Measurements from ENCODE around the gene LCE1D. TPM values are rescaled to one million over a fixed set of nuclear protein-coding genes. Genes with fewer than 3 reads are reported as not detected.
A peak's percentile ranks its signal among the peaks of the same experiment; 100 is the strongest.

The LCE1D gene, protein sequence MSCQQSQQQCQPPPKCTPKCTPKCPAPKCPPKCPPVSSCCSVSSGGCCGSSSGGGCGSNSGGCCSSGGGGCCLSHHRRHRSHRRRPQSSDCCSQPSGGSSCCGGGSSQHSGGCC
- total RNA-seq, result not detected

DNA sequence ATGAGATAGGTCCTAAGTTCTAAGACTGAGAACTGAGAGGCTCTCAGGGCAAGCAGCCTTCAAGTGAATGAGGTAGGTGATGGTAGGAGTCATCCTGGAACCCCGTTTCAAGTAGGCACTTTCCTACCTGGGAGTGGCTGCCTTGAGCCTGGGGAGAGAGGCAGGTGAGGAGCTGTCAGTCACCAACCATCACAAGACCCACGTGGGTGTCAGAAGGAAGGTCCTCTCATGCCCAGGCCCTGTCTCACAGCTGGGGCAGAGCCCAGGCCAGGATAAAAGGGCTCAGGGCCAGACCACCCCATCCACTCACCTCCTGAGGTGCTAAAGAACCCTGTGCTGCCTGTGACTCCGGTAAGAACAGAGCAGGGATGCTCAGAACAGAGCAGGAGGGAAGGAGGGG is at the start of gene LCE1D:
TSS of gene LCE1D (plus strand) at position 301 of the 400 bp plus-strand sequence. CDS start 1,074 bp downstream, outside the sequence.
- no peaks in the 10 kb centered on the region for H3K9me3 Mint-ChIP-seq
- no peaks in the 10 kb centered on the region for H3K36me3 Mint-ChIP-seq
- DNase-seq (ENCODE audit: low spot score in 2 of 2), result no peak
- H3K27ac Mint-ChIP-seq, result no peak within 1 kb of the TSS
- ATAC-seq, result no peak

- H3K36me3 Mint-ChIP-seq, result no peaks in the 10 kb centered on the region
- H3K27ac Mint-ChIP-seq, result no peak overlapping the region
- DNase-seq (ENCODE audit: low spot score in 2 of 2) (no peak), ATAC-seq (no peak)
- H3K9me3 Mint-ChIP-seq, result no peaks in the 10 kb centered on the region
These were observed 48.7 kb upstream of the LCE1D start for GRCh38 chr1:152747831-152748230.

GRCh38 chr1:152752225-152752624 is 44.3 kb upstream of the LCE1D start:
- peaks cover 0 to 5% of the 10 kb centered on the region in 2 donors for H3K9me3 Mint-ChIP-seq
- no peak overlapping the region for H3K27ac Mint-ChIP-seq
- ATAC-seq, result peak; percentile 50 to 85
- H3K36me3 Mint-ChIP-seq, result no peaks in the 10 kb centered on the region
- DNase-seq (ENCODE audit: low spot score in 2 of 2), result no peak

- no peaks in the 10 kb centered on the region for H3K36me3 Mint-ChIP-seq
- peaks cover 0 to 5% of the 10 kb centered on the region in 2 donors for H3K9me3 Mint-ChIP-seq
- ATAC-seq, result no peak
- H3K27ac Mint-ChIP-seq, result no peak overlapping the region
- no peak for DNase-seq (ENCODE audit: low spot score in 2 of 2)
These were observed 42.9 kb upstream of the LCE1D start for GRCh38 chr1:152753586-152753985.

- Mint-ChIP-seq H3K36me3 (no peaks in the 10 kb centered on the region), H3K9me3 (peaks cover 0 to 5% of the 10 kb centered on the region in 2 donors), H3K27ac (no peak overlapping the region)
- ATAC-seq, result no peak
- no peak for DNase-seq (ENCODE audit: low spot score in 2 of 2)
These were observed 39.6 kb upstream of the LCE1D start for GRCh38 chr1:152756872-152757271.

GRCh38 chr1:152757747-152758146 is 38.8 kb upstream of the LCE1D start, which contains the start of gene KPRP:
Gene KPRP, plus strand, starts transcription at chr1:152758025. Its CDS starts 1,564 bp downstream, at chr1:152759589.
- DNase-seq (ENCODE audit: low spot score in 2 of 2), result no peak
- no peaks in the 10 kb centered on the region for H3K36me3 Mint-ChIP-seq
- H3K27ac Mint-ChIP-seq, result no peak within 1 kb of the TSS
- no peak for ATAC-seq
- H3K9me3 Mint-ChIP-seq, result peaks cover 0 to 5% of the 10 kb centered on the region in 2 donors

DNA sequence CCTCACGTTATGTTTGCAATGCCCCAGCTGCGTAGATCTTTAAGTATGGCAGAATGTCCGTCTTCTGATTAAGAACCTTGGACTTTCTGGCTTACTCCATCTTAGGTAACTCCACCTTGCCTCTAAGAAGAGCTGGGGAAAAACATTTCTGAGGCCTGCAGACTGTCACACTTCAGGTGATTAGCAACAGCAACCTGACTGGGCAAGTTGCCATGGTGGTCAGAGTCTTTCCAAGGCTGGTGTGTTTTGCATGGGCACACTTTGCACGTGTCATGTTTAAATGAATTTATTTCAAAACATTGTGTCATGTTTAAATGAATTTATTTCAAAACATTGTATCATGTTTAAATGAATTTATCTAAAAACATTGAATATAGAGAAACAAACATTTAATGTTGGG is 37.9 kb upstream of the LCE1D start:
- ATAC-seq (no peak), DNase-seq (ENCODE audit: low spot score in 2 of 2) (no peak)
- Mint-ChIP-seq H3K27ac (no peak overlapping the region), H3K36me3 (no peaks in the 10 kb centered on the region), H3K9me3 (peaks cover 0 to 5% of the 10 kb centered on the region in 2 donors)

DNA sequence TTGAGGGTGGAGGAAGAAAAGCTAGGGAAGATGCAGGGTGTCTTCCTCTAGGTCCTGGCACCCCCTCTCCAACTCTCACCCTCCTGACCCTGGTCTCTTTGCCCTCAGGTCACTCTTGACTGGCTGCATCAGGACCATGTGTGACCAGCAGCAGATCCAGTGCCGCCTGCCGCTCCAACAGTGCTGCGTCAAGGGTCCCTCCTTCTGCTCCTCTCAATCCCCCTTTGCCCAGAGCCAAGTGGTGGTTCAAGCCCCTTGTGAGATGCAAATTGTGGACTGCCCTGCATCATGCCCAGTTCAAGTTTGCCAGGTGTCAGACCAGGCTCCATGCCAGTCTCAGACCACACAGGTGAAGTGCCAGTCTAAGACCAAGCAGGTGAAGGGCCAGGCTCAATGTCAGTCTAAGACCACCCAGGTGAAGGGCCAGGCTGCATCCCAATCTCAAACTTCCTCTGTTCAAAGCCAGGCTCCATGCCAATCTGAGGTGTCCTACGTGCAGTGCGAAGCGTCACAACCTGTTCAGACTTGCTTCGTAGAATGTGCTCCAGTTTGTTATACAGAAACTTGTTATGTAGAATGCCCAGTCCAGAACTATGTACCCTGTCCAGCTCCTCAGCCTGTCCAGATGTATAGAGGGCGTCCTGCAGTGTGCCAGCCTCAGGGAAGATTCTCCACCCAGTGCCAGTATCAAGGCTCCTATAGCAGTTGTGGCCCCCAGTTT is 36.9 kb upstream of the LCE1D start:
- peaks cover 0 to 5% of the 10 kb centered on the region in 2 donors for H3K9me3 Mint-ChIP-seq
- H3K27ac Mint-ChIP-seq, result no peak overlapping the region
- no peak for DNase-seq (ENCODE audit: low spot score in 2 of 2)
- ATAC-seq, result no peak
- no peaks in the 10 kb centered on the region for H3K36me3 Mint-ChIP-seq

- ATAC-seq, result no peak
- DNase-seq (ENCODE audit: low spot score in 2 of 2), result no peak
- peaks cover 0 to 4% of the 10 kb centered on the region in 2 donors for H3K9me3 Mint-ChIP-seq
- no peaks in the 10 kb centered on the region for H3K36me3 Mint-ChIP-seq
- peak overlapping the region in 1 of 2 donors; percentile 44 for H3K27ac Mint-ChIP-seq
These were observed 35.9 kb upstream of the LCE1D start for GRCh38 chr1:152760551-152761190.

GRCh38 chr1:152761609-152762213 is 34.8 kb upstream of the LCE1D start:
- Mint-ChIP-seq H3K36me3 (no peaks in the 10 kb centered on the region), H3K27ac (no peak overlapping the region), H3K9me3 (no peaks in the 10 kb centered on the region)
- DNase-seq (ENCODE audit: low spot score in 2 of 2), result no peak
- ATAC-seq, result no peak

DNA sequence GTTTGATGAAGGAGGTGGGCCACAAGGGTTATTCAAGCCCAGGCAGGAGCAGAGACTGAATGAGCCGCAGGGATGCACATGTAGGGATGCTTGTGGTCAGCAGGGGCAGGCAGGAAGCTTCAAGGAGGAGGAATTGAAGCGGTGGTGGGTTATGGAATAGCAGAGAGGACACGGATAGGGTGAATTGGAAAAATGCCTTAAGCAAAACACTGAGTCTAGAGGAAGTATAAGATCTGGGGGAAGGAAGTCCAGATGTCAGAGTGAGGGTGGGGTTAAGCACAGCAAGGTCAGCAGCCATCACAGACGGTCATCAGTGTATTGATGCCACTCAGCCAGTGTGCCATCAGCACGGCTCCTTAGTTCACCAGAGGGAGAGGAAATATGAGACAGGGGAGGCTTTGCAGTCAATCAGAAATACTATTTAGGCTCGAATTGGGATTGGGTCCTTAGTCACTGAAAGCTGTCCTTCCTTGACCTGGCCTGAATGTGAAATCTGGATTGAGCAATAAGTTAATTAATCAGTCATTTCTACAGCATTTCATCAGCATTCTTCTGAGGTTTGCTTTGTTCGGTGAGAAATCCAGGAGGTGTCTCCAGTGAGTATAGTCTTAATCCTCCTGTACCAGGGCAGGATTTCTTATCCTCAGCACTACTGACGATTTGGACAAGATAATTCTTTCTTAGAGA is 27.5 kb upstream of the LCE1D start:
- no peaks in the 10 kb centered on the region for H3K9me3 Mint-ChIP-seq
- ATAC-seq (no peak), DNase-seq (ENCODE audit: low spot score in 2 of 2) (no peak)
- H3K36me3 Mint-ChIP-seq, result no peaks in the 10 kb centered on the region
- no peak overlapping the region for H3K27ac Mint-ChIP-seq

DNA sequence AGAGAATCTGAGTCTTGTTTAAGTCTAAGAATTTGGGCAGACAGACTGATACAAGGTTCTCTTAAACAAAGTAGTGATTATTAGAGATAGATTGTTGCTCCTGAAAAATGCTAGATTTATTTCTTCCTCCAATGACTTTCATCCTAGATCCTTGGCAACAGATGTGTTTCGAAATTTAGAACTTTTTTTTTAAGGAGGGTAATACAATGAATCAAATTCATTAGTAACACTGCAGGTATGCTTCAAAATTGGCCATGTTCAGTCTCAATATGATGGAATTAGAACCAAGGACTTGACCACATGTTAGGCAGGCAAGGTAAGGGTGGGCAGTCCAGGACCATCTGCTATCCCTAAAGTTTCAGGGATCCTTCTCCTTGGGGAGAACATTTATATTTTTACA is 26.1 kb upstream of the LCE1D start:
- Mint-ChIP-seq H3K36me3 (peaks cover 0 to 4% of the 10 kb centered on the region in 2 donors), H3K9me3 (no peaks in the 10 kb centered on the region), H3K27ac (no peak overlapping the region)
- ATAC-seq, result no peak
- no peak for DNase-seq (ENCODE audit: low spot score in 2 of 2)

- Mint-ChIP-seq H3K27ac (peak within 1 kb of the TSS in 1 of 2 donors; percentile 77), H3K9me3 (no peaks in the 10 kb centered on the region), H3K36me3 (peaks cover 0 to 4% of the 10 kb centered on the region in 2 donors)
- no peak for ATAC-seq
- no peak for DNase-seq (ENCODE audit: low spot score in 2 of 2)
These were observed 21.6 kb upstream of the LCE1D start, which contains the start of gene LCE1F for GRCh38 chr1:152774875-152775274. Gene LCE1F, plus strand, starts transcription at chr1:152775140. Its CDS starts 1,232 bp downstream, at chr1:152776372.

- Mint-ChIP-seq H3K9me3 (no peaks in the 10 kb centered on the region), H3K27ac (no peak overlapping the region), H3K36me3 (peaks cover 0 to 4% of the 10 kb centered on the region in 2 donors)
- ATAC-seq (no peak), DNase-seq (ENCODE audit: low spot score in 2 of 2) (no peak)
These were observed 20.2 kb upstream of the LCE1D start for GRCh38 chr1:152776361-152776760.

DNA sequence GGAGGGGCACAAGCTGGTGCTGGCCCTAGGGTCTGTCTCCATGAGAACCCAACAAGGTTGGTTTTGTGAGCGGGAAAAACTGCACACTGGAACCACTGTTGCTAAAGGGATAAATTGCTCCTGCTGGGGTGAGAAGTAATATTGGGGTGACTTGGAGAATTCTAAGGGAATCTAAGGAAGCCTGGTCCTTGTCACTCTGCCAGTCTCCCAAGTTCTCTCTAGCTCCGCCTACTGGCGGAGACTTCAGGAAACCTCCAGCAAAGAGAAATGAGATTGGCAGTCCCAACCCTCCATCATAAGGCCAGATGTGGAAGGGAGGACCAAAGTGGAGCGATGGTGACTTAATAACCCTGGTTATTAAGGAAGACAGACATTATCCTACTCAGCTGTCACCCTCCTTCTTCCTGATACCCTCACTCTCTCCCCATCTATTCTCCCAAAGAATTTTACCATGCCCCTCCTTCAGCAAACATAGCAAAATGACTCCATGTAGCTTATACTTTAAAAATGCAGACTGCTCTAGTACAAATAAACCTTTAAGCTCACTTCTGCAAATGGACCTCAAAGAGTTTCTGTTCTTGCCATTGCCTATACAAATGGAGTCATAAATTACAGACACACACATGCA is 18.9 kb upstream of the LCE1D start:
- Mint-ChIP-seq H3K9me3 (no peaks in the 10 kb centered on the region), H3K27ac (no peak overlapping the region)
- DNase-seq (ENCODE audit: low spot score in 2 of 2), result no peak

DNA sequence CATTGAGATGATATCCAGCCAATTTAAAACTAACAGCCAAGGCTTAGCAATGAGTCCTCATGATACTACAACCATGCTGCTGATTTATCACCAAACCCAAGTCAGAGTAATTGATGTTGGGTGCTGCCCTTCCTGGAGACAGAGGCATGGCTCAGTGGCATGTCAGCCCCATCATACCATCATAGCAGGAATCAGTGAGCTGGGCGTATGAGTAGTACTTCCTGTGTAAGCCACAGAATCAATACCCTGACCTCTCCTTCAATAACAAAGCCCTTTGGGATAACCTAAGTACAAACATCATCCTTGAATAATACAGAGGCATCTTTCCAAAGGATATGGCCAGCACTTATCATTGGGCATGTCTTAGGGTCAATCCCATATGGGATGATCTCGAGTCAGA is 13.4 kb upstream of the LCE1D start:
- no peak overlapping the region for H3K27ac Mint-ChIP-seq
- ATAC-seq (no peak), DNase-seq (ENCODE audit: low spot score in 2 of 2) (no peak)
- no peaks in the 10 kb centered on the region for H3K36me3 Mint-ChIP-seq
- H3K9me3 Mint-ChIP-seq, result no peaks in the 10 kb centered on the region

More for the DNA sequence above, 18.9 kb upstream of the LCE1D start:
- no peak for ATAC-seq
- H3K36me3 Mint-ChIP-seq, result peaks cover 0 to 4% of the 10 kb centered on the region in 2 donors

All from activated naive CD4-positive, alpha-beta T cell treated with anti-CD3 and anti-CD28 coated beads, Interleukin-2, amount 50 U/mL, for 72 hours (primary cell).